Umbilical cord (tissue), 2 donors: ENCODE measurements around the gene CYTIP. TPM values are rescaled to one million over a fixed set of nuclear protein-coding genes. Genes with fewer than 3 reads are reported as not detected.
"Not testable (repeated sequence)": the region's sequence is repeated elsewhere in the genome, so short reads cannot be mapped to it uniquely, and the experiment has no call there.

Experiments used
- DNase-seq: peaks from one replicate; pipeline ENCODE4 v3.0.0-alpha.2; 2015; ENCODE audit warnings: low spot score
- total RNA-seq: library from RNA; depleted of rRNA; stranded (reverse); fragments of >200 nt; gene quantifications from one replicate; pipeline ENCODE4 v1.2.3, GENCODE V29; 2014; ENCODE audit warnings: low replicate concordance; ENCODE audit not compliant: insufficient read depth

CYTIP gene
- total RNA-seq, 1 donor from 2014 or later: 18.8 TPM

- DNase-seq: no peak
Observed at GRCh38 chr2:157426477-157426994, 17.4 kb downstream of the CYTIP start.

GRCh38 chr2:157424374-157424773 lies 19.5 kb downstream of the CYTIP start:
- no peak for DNase-seq

GRCh38 chr2:157421964-157422363 lies 21.9 kb downstream of the CYTIP start:
- DNase-seq: no peak

GRCh38 chr2:157421331-157421944 lies 22.5 kb downstream of the CYTIP start:
- no peak for DNase-seq

- DNase-seq: peak; percentile 35
Observed at GRCh38 chr2:157420771-157421323, 23.0 kb downstream of the CYTIP start.

- no peak for DNase-seq
Observed at GRCh38 chr2:157419031-157419575, 24.8 kb downstream of the CYTIP start.

- DNase-seq: no peak
Observed at GRCh38 chr2:157418239-157418641, 25.6 kb downstream of the CYTIP start.

GRCh38 chr2:157415591-157416101 lies 28.2 kb downstream of the CYTIP start:
- no peak for DNase-seq

GRCh38 chr2:157414050-157414449 lies 29.8 kb downstream of the CYTIP start:
- DNase-seq: no peak

- DNase-seq: no peak
Observed at GRCh38 chr2:157413326-157414035, 30.4 kb downstream of the CYTIP start.

- no peak for DNase-seq
Observed at GRCh38 chr2:157411624-157412336, 32.1 kb downstream of the CYTIP start.

GRCh38 chr2:157405398-157405797 lies 38.5 kb downstream of the CYTIP start:
- not testable (repeated sequence) for DNase-seq

GRCh38 chr2:157404363-157404762 lies 39.5 kb downstream of the CYTIP start:
- no peak for DNase-seq

GRCh38 chr2:157402801-157403485 lies 40.9 kb downstream of the CYTIP start:
- not testable (repeated sequence) for DNase-seq

- no peak for DNase-seq
Observed at GRCh38 chr2:157395811-157396210, 48.1 kb downstream of the CYTIP start.

- DNase-seq: no peak
Observed at GRCh38 chr2:157394928-157395327, 49.0 kb downstream of the CYTIP start.

- no peak for DNase-seq
Observed at GRCh38 chr2:157393348-157393747, 50.5 kb downstream of the CYTIP start.

GRCh38 chr2:157388827-157389226 lies 55.1 kb downstream of the CYTIP start:
- no peak for DNase-seq

- DNase-seq: no peak
Observed at GRCh38 chr2:157386747-157387146, 57.1 kb downstream of the CYTIP start.

GRCh38 chr2:157386247-157386646 lies 57.6 kb downstream of the CYTIP start:
- no peak for DNase-seq

- DNase-seq: no peak
Observed at GRCh38 chr2:157377861-157378260, 66.0 kb downstream of the CYTIP start.
